GM23338 (cell line): ENCODE results near the gene MPP3. TPM values are rescaled to one million over a fixed set of nuclear protein-coding genes. Genes with fewer than 3 reads are reported as not detected.

Experiments
- polyA plus RNA-seq: library from polyadenylated mRNA; unstranded; fragments of >200 nt; fragmentation: Nextera tagmentation; extraction: Ambion mirVana; gene quantifications from 2 replicates; pipeline ENCODE4 v1.2.1, GENCODE V29; 2016
- total RNA-seq: library from RNA; depleted of rRNA; stranded (reverse); fragments of >200 nt; shearing (Covaris generic); gene quantifications from 2 replicates; pipeline ENCODE4 v1.2.3, GENCODE V29; 2014; rRNA removed

MPP3 gene
- total and polyA plus RNA-seq, 2 experiments from 2014 or later: 6.6 to 7.4 TPM

Other genes with a start within 250 kb of the MPP3 start
- not detected in 2 replicates for gene MEOX1, start 171.2 kb downstream of the MPP3 start, total RNA-seq
- gene MEOX1, start 171.2 kb downstream of the MPP3 start, polyA plus RNA-seq: not detected in 2 replicates
- gene SOST, start 74.4 kb downstream of the MPP3 start, total RNA-seq: 0.31 TPM in 1 of 2 replicates, not detected in the other
- gene SOST, start 74.4 kb downstream of the MPP3 start, polyA plus RNA-seq: not detected in 2 replicates
- gene DUSP3, start 54.2 kb downstream of the MPP3 start, total RNA-seq: 17.5 and 22.1 TPM in 2 replicates
- 14.7 and 15.4 TPM in 2 replicates for gene DUSP3, start 54.2 kb downstream of the MPP3 start, polyA plus RNA-seq
- 0.07 and 0.12 TPM in 2 replicates for gene CFAP97D1, start 52.7 kb downstream of the MPP3 start, total RNA-seq
- 0.10 TPM in 1 of 2 replicates, not detected in the other for gene CFAP97D1, start 52.7 kb downstream of the MPP3 start, polyA plus RNA-seq
- not detected in 2 replicates for gene CD300LG, start 14.0 kb upstream of the MPP3 start, total RNA-seq
- not detected in 2 replicates for gene CD300LG, start 14.0 kb upstream of the MPP3 start, polyA plus RNA-seq
- 20.7 and 21.0 TPM in 2 replicates for gene MPP2, start 74.4 kb upstream of the MPP3 start, total RNA-seq
- gene MPP2, start 74.4 kb upstream of the MPP3 start, polyA plus RNA-seq: 7.2 and 7.8 TPM in 2 replicates
- gene PPY, start 109.3 kb upstream of the MPP3 start, total RNA-seq: not detected in 2 replicates
- 0.94 TPM in 1 of 2 replicates, not detected in the other for gene PPY, start 109.3 kb upstream of the MPP3 start, polyA plus RNA-seq
- gene PYY, start 120.8 kb upstream of the MPP3 start, total RNA-seq: 0.56 TPM in 1 of 2 replicates, not detected in the other
- 6.6 and 8.5 TPM in 2 replicates for gene PYY, start 120.8 kb upstream of the MPP3 start, polyA plus RNA-seq
- gene NAGS, start 171.5 kb upstream of the MPP3 start, total RNA-seq: 7.2 and 7.7 TPM in 2 replicates
- 4.1 and 4.2 TPM in 2 replicates for gene NAGS, start 171.5 kb upstream of the MPP3 start, polyA plus RNA-seq
- gene TMEM101, start 181.8 kb upstream of the MPP3 start, total RNA-seq: 31.6 and 38.4 TPM in 2 replicates
- 15.9 and 19.7 TPM in 2 replicates for gene TMEM101, start 181.8 kb upstream of the MPP3 start, polyA plus RNA-seq
- 64.4 and 72.7 TPM in 2 replicates for gene LSM12, start 233.5 kb upstream of the MPP3 start, total RNA-seq
- 226 and 241 TPM in 2 replicates for gene LSM12, start 233.5 kb upstream of the MPP3 start, polyA plus RNA-seq
- gene G6PC3, start 237.6 kb upstream of the MPP3 start, total RNA-seq: 110 and 112 TPM in 2 replicates
- 143 and 154 TPM in 2 replicates for gene G6PC3, start 237.6 kb upstream of the MPP3 start, polyA plus RNA-seq